Right atrium auricular region (tissue), 2 donors: ENCODE data around the gene ADGRV1. TPM values are rescaled to one million over a fixed set of nuclear protein-coding genes. Genes with fewer than 3 reads are reported as not detected.

Source experiments
- DNase-seq: peaks from one replicate; pipeline ENCODE4 v3.0.0-alpha.2; 2019; ENCODE audit warnings: low spot score
- H3K27ac ChIP-seq, 2 donors: fragments of 200-600 bp; sonication (generic); 1 replicate in 1 of 2; 2 replicates in 1 of 2; pipeline ENCODE4 v1.5.1; 2016 to 2019
- H3K27me3 ChIP-seq, 2 donors: fragments of 200-600 bp; sonication (generic); one replicate each; pipeline versions ENCODE4 v1.5.1 to v1.6.0; 2017 to 2019
- H3K36me3 ChIP-seq: fragments of 200-600 bp; sonication (generic); one replicate; pipeline ENCODE4 v1.5.1; 2016
- H3K4me1 ChIP-seq, 2 donors: fragments of 200-600 bp; sonication (generic); one replicate each; pipeline versions ENCODE4 v1.5.1 to v1.6.0; 2017 to 2019
- H3K4me3 ChIP-seq, 2 donors: fragments of 200-600 bp; sonication (generic); 1 replicate in 1 of 2; 2 replicates in 1 of 2; pipeline ENCODE4 v1.5.1; 2017 to 2019; ENCODE audit warnings: mild to moderate bottlenecking in 1 of 2, moderate library complexity in 1 of 2
- H3K9me3 ChIP-seq, 2 donors: fragments of 200-600 bp; sonication (generic); one replicate each; pipeline ENCODE4 v1.5.1; 2019
- CTCF ChIP-seq, 2 donors: fragments of 200-600 bp; sonication (generic); IDR thresholded peaks; one replicate each; pipeline ENCODE4 v1.5.1; 2019; ENCODE audit warnings: antibody characterized with exemption in 2 of 2
- total RNA-seq, 2 donors: library from RNA; depleted of rRNA; stranded (reverse); fragments of >200 nt; gene quantifications; one replicate each; pipeline ENCODE4 v1.1.0, GENCODE V29; 2016

ADGRV1 gene
- total RNA-seq, 2 donors from 2014 or later: 1.4 to 1.8 TPM

GRCh38 chr5:91095313-91095712 is 536.7 kb downstream of the ADGRV1 start:
- no peak overlapping the region for H3K4me3 ChIP-seq
- peaks cover 0 to 5% of the 10 kb centered on the region in 2 donors for H3K4me1 ChIP-seq
- TF ChIP-seq CTCF (IDR thresholded peaks at IDR 0.05): no peak
- H3K27ac ChIP-seq: no peak overlapping the region
- no peaks in the 10 kb centered on the region for H3K9me3 ChIP-seq
- DNase-seq: no peak
- no peaks in the 10 kb centered on the region for H3K36me3 ChIP-seq
- H3K27me3 ChIP-seq: no peaks in the 10 kb centered on the region

GRCh38 chr5:91095786-91096385 is 537.3 kb downstream of the ADGRV1 start:
- Histone ChIP-seq H3K9me3 (no peaks in the 10 kb centered on the region), H3K4me3 (no peak overlapping the region)
- TF ChIP-seq CTCF (IDR thresholded peaks at IDR 0.05): no peak

GRCh38 chr5:91098541-91098940 is 539.9 kb downstream of the ADGRV1 start:
- H3K4me1 ChIP-seq: peaks cover 0 to 5% of the 10 kb centered on the region in 2 donors
- H3K36me3 ChIP-seq: no peaks in the 10 kb centered on the region
- no peak for TF ChIP-seq CTCF (IDR thresholded peaks at IDR 0.05)
- no peak overlapping the region for H3K4me3 ChIP-seq
- H3K27me3 ChIP-seq: no peaks in the 10 kb centered on the region
- DNase-seq: no peak
- H3K9me3 ChIP-seq: no peaks in the 10 kb centered on the region
- peak overlapping the region in 1 of 2 donors; percentile 7 for H3K27ac ChIP-seq

More at GRCh38 chr5:91095786-91096385, 537.3 kb downstream of the ADGRV1 start:
- Histone ChIP-seq H3K27ac (no peak overlapping the region), H3K36me3 (no peaks in the 10 kb centered on the region), H3K27me3 (no peaks in the 10 kb centered on the region), H3K4me1 (peaks cover 0 to 5% of the 10 kb centered on the region in 2 donors)
- DNase-seq: no peak

- Histone ChIP-seq H3K9me3 (peaks cover 0 to 5% of the 10 kb centered on the region in 2 donors), H3K27ac (no peak overlapping the region), H3K36me3 (no peaks in the 10 kb centered on the region), H3K27me3 (no peaks in the 10 kb centered on the region), H3K4me3 (no peak overlapping the region), H3K4me1 (peaks cover 0 to 5% of the 10 kb centered on the region in 2 donors)
- peak; percentile 69 to 86 for TF ChIP-seq CTCF (IDR thresholded peaks at IDR 0.05)
- DNase-seq: peak; percentile 83
Measured at GRCh38 chr5:91101600-91102379, 543.2 kb downstream of the ADGRV1 start.

- no peak overlapping the region for H3K27ac ChIP-seq
Measured at GRCh38 chr5:91103353-91104061, 544.9 kb downstream of the ADGRV1 start.

More at GRCh38 chr5:91103353-91104061, 544.9 kb downstream of the ADGRV1 start:
- Histone ChIP-seq H3K4me1 (peaks cover 0 to 1% of the 10 kb centered on the region in 2 donors), H3K36me3 (no peaks in the 10 kb centered on the region), H3K27me3 (no peaks in the 10 kb centered on the region), H3K9me3 (peaks cover 0 to 5% of the 10 kb centered on the region in 2 donors), H3K4me3 (no peak overlapping the region)
- TF ChIP-seq CTCF (IDR thresholded peaks at IDR 0.05): no peak
- no peak for DNase-seq
